ENCODE data around the gene ACSF3.
"Not testable (repeated sequence)": the region's sequence is repeated elsewhere in the genome, so short reads cannot be mapped to it uniquely, and the experiment has no call there.

Gene ACSF3

DNA sequence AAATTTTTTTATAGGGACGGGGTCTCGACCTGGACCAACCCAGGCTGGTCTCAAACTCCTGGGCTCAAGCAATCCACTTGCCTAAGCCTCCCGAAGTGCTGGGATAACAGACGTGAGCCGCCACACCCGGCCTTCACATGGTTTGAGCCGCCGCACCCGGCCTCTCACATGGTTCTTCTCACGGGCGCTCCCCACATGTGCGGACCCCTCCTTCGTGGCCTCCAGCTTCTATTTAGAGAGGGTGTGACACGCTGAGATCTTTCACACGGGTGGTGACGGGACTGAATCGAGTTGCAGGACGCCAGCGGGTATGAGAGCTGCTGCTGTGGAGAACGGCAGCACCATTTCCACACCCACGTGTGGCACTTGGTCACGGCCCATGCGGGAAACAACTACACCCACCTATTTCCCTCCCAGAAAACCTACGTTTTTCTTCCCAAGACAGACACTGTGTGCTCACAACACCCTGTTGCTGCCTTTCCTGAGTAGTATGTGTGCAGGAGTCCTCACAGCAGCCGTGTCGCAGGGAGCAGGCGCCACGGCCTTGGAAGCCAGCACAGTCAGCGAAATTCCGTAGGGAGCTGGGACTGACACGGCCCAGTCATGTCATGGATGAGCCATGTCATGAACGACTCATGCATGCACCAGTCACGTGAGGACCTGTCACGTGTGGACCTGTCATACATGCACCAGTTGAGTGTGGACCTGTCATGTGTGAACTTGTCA, 20.1 kb upstream of the ACSF3 start:
- DNase-seq, result peak; percentile 19

DNA sequence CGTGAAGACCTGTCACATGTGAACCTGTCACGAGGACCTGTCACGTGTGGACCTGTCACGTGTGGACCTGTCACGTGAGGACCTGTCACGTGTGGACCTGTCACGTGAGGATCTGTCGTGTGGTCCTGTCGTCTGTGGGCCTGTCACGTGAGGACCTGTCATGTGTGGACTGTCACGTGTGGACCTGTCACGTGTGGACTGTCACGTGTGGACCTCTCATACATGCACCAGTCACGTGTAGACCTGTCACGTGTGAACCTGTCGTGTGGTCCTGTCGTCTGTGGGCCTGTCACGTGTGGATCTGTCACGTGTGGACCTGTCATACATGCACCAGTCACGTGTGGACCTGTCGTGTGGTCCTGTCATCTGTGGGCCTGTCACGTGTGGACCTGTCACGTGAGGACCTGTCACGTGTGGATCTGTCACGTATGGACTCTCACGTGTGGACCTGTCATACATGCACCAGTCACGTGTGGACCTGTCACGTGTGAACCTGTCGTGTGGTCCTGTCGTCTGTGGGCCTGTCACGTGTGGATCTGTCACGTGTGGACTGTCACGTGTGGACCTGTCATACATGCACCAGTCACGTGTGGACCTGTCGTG, 19.5 kb upstream of the ACSF3 start:
- not testable (repeated sequence) for DNase-seq

DNA sequence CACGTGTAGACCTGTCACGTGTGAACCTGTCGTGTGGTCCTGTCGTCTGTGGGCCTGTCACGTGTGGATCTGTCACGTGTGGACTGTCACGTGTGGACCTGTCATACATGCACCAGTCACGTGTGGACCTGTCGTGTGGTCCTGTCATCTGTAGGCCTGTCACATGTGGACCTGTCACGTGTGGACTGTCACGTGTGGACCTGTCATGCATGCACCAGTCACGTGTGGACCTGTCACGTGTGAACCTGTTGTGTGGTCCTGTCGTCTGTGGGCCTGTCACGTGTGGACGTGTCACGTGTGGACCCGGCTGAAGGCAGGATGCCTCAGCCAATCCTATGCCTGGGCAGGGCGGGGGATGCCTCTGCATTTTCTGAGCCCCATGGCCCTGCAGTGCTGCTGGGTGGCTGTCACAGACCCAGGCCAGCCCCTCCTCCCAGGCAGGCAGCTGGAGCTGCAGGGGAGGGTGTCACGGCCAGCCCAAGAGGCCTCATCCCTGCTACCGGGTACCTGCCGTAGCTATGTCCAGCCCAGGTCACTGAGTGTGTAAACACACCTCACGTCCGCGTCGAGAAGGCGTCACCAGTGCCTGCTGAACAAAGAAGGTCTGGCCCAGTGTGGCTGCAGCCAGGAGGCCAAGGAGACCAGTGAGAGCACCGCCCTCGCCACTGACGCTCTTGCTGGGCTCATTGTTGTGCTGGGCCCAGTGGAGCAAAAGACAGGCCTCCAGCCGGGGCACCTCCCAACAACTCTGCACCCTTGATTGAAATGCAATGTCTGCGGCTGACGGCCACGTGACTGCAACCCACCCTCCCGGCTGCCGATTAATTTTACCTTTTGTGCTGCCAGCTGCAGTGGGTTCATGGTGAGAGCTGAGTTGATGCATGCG, 18.6 kb upstream of the ACSF3 start:
- no peak for DNase-seq

DNA sequence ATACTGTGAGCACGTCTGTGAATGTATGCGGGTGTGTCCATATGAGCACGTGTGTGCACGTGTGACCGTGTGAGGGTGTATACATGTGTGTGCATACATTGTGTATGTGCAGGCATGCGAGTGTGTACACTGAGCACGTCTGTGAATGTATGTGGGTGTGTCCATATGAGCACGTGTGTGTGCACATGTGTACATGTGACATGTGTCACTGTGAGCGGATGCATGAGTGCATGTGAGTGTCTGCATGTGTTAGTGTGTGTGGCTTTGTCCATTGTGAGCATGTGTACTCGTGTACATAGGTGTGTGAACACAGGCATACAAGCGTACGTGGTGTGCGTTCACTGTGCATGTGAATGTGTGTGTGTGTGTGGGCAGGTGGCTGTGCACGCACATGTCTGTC, 17.5 kb upstream of the ACSF3 start:
- DNase-seq, result no peak

DNA sequence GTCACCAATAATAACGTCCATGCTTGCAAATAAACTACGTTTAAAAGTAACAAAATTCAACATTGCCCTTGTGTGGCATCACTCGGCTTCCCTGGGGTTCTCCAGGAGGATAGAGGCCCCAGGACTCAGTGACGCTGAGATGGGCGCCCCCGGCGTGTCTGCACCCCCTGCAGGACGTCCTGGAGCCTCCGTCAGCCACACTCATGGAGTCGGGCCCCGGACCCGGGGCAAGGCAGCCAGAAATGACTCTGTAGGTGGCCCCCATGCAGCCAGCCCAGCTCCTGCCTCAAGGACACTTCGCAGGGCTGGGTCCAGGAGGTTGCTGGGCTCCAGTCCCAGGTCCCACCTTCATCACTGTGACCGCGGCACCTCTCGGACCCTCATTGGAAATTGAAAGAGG, 16.6 kb upstream of the ACSF3 start:
- DNase-seq, result no peak

DNA sequence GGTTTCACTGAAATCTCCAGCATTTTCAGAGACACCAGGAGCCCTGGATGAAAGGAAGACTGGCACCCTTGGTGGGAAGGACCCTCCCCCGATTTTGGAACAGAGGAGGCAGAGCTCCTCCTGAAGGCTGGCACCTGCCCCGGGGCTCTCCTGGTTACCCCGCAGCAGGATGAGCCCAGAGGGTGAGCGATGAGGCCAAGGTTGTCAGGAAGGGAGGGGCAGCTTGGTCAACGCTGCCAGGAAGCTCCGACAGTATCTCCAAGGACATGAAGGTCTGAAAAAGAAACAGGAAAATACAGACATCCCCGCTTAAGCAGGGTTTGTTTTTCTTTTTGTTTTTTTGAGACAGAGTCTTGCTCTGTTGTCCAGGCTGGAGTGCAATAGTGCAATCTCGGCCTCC, 15.5 kb upstream of the ACSF3 start:
- DNase-seq, result no peak

DNA sequence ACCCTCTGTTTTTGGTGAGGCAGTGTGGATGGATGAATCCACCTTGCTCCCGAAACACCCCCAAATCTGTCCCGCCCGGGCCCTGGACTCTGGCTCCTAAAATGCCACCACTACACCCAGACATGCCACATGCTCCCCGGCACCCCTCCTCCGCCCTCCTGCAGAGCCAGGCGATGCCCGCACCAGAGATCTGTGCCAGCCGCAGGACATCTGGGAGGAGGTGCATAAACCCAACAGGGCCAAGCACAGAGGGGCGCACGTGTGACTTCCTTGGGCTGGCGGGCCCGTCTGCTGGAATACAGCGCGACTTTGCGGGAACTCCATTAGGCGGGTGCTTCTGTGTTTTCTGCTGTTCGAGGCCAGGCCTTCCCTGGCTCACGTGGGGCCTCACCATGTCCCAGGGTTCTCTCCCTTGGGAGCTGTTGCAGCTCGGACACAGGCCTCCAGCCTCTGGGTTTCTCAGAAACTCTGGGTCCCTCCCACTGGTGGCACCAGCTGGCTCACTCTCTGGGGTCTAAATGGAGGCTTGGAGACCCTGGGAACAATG, 14.1 kb upstream of the ACSF3 start:
- DNase-seq, result no peak

DNA sequence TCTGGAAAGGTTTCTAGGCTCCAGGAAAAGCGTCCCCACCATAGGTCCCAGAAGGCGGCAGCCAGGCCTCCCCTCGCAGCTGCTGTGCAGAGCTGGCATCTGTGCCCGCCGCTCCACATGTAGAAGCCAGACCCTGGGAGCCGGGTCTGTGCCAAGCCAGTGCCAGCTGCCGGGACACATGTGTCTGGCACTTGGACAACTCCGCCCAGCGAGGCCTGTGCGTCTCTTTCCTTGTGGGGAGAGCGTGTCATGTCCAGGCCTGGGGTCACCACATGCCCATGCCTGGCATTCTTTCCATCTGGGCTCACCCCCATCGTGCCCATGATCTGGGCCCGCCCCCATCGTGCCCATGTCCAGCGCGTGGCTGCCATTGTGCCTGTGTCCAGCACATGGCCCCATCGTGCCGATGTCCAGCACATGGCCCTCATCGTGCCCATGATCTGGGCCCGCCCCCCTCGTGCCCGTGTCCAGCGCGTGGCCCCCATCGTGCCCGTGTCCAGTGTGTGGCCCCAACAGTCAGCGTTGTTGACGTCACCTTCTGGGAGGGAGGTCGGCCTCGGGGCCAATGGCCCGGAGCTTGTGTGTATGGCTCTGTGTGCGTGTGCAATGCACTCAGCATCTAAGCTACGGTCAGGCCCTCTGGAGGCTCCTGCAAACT, 13.3 kb upstream of the ACSF3 start:
- DNase-seq, result no peak

DNA sequence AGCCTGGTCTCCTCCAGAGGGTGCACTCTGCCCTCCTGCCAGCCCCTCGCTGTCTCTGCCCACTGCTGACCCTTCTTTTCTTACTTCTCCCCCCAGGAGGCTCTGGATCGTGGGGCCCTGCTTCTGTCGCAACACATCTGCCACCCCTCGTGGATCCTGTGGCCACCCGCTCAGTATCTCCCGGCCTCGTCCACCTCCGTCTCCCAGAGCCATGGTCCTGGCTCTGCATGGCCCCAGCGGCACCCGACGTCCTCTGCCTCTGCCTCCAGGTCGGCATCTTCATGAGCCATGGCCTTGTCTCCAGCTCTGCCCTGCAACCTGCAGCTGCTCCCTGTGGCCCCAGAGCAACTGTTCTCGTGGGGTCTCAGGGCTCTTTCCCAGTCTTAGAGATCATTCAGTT, 12.1 kb upstream of the ACSF3 start:
- DNase-seq, result no peak

DNA sequence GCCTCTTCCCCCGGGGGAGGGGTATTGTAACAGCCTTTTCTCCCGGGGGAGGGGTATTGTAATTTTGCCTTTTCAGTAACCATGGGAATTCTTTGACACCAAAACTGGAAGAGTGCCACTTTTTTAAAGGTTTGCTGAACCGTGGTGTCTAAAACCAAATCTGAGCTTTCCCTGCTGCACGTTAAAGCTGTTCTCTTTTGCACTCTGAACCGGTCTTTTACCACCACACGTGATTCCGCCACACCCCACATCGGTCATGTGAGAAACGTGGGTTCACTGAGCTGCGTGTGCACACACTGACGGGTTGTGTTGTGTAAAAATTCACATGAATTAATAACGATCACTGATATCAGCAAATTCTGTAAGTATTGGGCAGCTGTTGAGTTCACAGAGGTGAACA, 9.2 kb upstream of the ACSF3 start:
- no peak for DNase-seq

DNA sequence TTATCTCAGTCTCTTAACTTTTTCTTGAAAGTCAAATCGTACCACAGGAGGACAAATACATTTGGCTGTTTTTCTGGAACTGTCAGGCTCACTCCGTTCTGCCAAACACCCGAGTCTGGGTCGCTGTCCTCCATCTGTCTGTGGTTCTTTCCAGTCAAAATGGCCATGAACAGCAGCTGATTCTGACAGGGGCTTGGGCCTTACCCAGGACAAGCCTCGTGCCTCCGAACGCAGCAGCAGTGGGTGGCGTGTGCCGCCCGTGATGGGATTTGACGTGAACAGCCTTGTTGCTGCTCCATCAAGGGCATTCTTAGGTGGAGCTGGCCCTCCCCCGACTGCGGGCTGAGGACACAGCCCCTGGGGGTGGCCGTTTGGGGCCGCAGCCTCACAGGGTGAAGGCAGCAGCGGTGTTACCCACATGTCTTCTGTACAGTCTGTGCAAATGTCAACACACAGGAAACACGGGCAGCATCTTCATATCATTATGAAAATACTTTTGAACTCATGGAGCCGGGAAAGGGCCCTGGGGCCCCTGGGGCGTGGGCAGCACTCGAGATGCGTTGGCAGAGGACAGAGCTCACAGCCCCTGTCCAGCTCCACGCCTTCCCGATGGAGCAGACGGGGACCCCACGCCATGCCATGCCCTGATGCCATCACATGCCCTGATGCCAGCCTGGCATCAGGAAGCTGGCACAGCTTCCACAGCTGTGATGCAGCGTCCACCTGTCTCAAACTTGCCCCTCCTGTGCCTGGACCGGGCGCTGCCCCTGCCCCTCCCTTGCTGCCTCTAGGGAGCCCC, 8.6 kb upstream of the ACSF3 start:
- no peak for DNase-seq

DNA sequence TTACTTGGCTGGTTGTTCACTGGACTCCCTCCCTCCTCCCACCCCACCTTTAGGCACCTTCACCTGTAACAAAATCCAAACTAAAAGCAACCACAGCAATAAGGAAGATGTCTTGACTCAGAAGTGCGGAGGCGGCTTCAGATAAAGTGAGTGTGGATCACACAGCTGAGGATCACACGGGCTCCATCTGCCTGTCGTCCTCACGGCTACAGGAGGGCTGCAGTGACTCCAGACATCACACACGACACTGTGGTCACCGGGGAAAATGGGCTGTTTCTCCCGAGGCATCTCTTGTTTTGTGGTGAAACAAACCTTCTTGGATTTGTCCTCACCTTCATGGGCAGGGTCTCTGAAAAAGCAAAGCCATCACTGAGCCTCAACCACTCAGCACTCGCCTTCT, 7.9 kb upstream of the ACSF3 start:
- DNase-seq, result no peak

DNA sequence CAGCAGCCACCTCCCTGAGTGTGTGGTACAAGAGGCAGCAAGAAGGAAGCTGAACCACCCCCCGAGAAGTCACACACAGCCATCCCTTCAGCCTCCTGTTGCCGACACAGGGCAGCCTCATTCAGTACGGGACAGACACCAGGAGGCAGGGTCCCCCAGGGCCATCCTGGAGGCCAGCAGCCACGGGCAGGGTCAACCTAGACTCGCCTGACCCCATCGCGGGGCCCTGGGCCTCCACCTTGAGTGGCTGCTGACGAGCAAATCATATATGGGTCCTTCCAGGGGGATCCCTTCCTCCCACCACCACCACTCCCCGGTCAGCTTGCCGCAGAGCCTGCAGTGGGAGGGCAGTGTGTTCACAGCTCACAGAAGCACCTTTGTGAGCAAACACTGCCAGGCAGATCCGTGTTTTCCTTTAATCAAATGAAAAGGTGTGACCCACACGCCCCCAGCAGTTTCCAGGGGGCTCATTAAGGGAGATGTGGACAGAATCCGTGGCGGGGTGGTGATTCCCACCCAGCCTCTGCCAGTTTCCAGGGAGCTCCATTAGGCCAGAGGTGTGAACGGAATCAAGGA, 5.6 kb upstream of the ACSF3 start:
- no peak for DNase-seq

DNA sequence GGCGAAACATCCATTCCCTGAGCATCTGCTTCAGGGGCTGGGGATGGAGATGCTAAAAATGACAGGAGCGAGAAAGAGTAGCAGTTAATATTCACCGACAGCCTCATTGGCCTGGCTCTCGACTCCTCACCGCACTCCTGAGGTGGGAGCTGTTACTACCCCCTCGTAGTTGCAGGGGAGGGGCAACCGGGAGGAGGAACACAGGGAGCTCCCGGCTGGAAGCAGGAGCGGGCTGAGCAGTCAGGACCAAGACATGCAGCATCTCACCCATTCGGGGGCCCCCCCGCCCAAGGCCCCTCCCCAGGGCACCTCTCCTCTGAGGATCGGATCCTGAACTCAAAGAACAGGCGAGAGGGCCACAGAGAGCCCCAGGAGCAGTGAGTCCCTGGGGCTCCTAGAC, 4.5 kb upstream of the ACSF3 start:
- no peak for DNase-seq

DNA sequence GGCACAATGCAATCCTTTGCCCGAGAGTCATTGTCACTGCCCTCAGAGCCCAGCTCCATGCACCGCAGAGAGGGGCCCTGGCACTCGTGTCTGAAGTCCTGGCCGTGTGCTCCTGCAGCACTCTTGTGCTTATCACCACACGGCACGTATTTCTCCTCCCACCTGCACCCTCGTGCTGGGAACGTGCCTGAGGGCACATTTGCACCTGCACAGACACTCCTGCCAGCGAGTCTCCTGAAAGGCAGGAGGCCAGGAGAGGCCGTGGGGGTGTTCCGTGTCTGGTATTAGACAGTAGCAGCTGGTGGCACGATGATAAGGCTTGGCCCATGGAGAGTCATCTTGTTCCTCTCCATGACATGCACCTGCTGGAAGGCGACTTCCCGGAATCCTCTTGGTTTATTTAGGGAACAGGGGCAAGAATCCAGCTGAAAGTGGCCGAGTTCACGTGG, 3.4 kb upstream of the ACSF3 start:
- DNase-seq, result peak; percentile 64

DNA sequence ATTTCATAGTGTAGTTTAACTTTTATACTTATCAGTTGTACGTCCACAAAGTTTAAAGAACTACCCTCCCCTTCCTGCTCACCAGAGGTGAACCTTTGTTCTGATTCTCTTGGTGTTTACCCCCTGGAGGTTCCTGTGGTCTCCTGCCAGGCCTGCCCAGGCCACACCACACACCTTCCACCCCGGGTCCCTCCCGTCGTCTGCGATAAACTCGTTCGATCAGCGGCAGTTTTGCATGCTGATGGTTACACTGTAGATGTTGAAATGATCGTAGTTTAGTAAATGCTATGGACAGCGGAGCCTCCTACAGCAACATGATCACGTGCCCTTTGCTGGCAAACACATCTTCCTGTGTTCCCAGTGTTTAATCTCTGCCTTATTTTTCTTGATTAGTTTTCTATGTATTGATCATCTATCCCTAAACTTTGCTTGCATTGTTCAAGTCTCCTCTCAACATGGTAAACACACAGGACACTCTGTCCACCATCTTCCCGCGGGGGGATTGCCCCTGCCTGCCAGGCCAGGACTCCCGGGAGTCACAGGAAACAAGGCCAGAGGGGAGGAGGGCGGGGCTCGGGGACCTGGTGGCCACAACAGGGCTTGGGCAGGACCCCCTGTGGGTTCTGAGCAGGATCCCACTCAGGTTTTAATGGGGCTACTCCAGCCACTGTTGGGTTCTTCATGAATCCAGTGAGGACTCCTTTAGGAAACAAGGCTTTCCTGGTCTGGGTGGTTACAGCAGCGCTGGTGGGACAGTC, 2.8 kb upstream of the ACSF3 start:
- DNase-seq, result no peak

DNA sequence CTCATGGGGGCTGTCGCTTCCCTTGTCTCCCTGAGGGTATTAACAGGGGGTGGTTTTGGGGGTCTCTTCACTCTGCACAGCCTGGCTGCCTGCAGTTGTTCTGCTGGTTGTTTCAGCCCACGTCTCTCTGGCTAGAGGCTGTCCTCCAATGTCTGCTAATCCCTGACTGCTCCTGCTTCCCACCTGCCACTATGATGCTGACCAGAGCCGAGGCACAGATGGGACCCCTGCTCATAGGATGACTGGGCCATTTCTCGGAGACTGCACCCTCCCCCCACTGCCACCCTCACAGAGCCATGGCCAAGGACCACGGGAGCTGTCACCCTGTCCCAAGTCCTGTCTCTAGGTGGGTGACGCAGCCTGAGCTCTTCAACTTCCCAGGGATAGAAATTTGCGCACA, 1.6 kb upstream of the ACSF3 start:
- no peak for DNase-seq

DNA sequence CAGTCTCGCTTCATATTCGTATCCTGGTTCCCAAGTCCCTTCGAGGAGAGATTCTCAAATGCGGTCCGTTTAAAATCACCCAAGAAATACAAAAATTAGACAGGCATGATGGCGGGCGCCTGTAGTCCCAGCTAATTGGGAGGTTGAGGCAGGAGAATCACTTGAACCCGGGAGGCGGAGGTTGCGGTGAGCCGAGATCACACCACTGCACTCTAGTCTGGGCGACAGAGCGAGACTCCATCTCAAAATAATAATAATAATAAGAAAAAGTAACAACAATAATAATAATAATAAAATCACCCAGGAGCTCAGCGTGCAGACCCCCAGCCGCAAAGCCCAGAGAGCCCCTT, 425 bp upstream of the ACSF3 start:
- DNase-seq, result not testable (repeated sequence)

DNA sequence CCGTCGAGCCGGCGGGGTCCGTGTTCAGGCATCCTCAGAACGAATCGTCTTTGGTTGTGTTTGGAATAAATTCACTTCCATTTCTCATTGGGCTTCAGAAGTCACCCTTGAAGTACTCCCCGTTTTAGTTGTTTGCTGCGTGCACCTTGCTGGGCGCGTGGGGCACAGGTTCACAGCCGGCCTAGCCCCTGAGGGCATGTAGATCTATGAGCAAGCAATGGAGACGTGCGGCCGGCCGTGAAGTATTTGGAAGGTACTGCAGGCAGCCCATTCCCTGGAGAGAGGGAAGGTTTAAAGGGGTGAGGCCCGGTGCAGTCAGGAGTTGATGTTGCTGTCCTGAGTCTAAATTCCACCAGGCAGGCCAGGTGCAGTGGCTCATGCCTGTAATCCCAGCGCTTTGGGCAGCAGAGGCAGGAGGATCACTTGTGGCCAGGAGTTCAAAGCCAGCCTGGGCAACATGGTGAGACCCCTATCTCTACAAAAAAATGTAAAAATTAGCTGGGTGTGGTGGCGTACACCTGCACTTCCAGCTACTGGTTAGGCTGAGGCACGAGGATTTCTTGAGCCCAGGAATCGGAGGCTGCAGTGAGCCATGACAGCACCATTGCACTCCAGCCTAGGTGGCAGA, 714 bp downstream of the ACSF3 start:
- peak; percentile 53 for DNase-seq

DNA sequence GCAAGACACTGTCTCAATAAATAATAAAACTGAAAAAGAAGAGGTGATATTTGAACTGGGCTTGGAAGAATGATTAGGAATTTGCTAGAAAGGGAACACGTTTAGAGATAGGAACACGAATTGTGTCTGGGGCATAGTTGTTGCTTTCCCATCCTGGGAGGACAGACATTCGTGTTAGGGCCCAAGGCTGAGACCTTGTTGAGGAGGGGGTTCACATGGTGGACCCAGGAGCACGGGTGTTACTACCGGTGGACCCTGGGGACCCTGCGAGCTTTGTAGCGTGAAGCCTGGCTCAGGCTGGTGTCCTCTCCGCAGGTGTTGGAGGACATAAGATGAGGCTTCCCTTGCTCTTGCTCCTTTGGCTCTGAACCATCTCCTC, 1.2 kb downstream of the ACSF3 start:
- no peak for DNase-seq

DNA sequence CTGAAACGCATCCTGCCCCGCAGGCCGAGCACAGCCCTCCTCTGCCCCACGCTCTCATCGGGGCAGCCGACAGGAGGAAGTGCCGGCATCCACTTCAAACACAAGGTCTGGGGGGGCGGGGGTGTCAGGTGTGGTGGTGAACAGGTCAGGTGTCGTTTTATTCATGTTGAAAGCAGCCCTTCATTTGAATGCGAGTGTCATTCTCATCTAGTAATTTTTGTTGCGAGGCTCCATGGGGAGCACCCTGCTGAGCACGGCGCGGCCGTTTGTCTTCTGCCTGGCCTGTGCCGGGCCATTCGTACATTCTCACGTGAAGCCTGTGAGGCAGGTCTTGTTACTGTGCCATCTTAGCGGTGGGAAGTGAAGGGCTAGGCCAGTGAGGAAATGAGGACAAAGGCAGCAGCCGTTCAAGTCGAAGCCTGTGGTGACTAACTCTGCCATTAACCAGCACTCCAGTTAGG, 1.9 kb downstream of the ACSF3 start:
- no peak for DNase-seq

Data from DMS53 (cell line).